IMR-90 (cell line): ENCODE measurements around the gene OR1M1. TPM values are rescaled to one million over a fixed set of nuclear protein-coding genes. Genes with fewer than 3 reads are reported as not detected.

ENCODE experiments used
- ATAC-seq: fragments of 200-7000 bp; cut with Tn5 transposase; 2 replicates; pipeline ENCODE4 v1.9.1; 2020; ENCODE audit warnings: low read depth, mild to moderate bottlenecking, moderate library complexity
- BruUV-seq: library from RNA; stranded (reverse); fragments of 400-500 nt; replicated peaks from 2 replicates; lab custom pipeline; 2021; lab: Mats Ljungman, UMichigan
- CTCF ChIA-PET: fragments of 300-600 bp; formaldehyde crosslinking; extraction: SDS; loops from one replicate; lab custom pipeline; 2021; ENCODE audit warnings: antibody characterized with exemption; lab: Yijun Ruan, JAX
- POLR2A ChIA-PET: fragments of 300-600 bp; sonication (Branson Sonifier 250); formaldehyde crosslinking; loops from one replicate; lab custom pipeline; 2022; ENCODE audit warnings: antibody characterized with exemption; ENCODE audit not compliant: unreplicated experiment; lab: Charles Lee
- DNase-seq: peaks from one replicate; pipeline ENCODE4 v3.0.0; 2013
- H2AFZ ChIP-seq: replicated peaks from 2 replicates; pipeline ENCODE3; 2013; ENCODE audit warnings: low read length, mild to moderate bottlenecking; ENCODE audit not compliant: poor library complexity
- H2AK5ac ChIP-seq: 2 replicates; pipeline ENCODE4 v1.6.1; 2013; ENCODE audit warnings: low read depth, low read length, inconsistent platforms
- H2AK9ac ChIP-seq: replicated peaks from 2 replicates; pipeline ENCODE3; 2013; ENCODE audit warnings: mild to moderate bottlenecking, low read depth, low read length, moderate library complexity; ENCODE audit not compliant: poor library complexity
- H2BK120ac ChIP-seq: 2 replicates; pipeline ENCODE4 v1.6.1; 2013; ENCODE audit warnings: low read depth, low read length, inconsistent platforms
- H2BK15ac ChIP-seq: 3 replicates; pipeline ENCODE4 v1.6.1; 2013; ENCODE audit warnings: low read depth, low read length, inconsistent platforms
- H2BK20ac ChIP-seq: 2 replicates; pipeline ENCODE4 v1.6.1; 2013; ENCODE audit warnings: low read depth, mild to moderate bottlenecking, inconsistent platforms, low read length, moderate library complexity
- H2BK5ac ChIP-seq: 2 replicates; pipeline ENCODE4 v1.6.1; 2013; ENCODE audit warnings: mild to moderate bottlenecking, low read depth, low read length, inconsistent platforms; ENCODE audit not compliant: poor library complexity, severe bottlenecking
- H3K14ac ChIP-seq: replicated peaks from 2 replicates; pipeline ENCODE4 v1.6.1; 2013; ENCODE audit warnings: low read depth, low read length, inconsistent platforms
- H3K18ac ChIP-seq: 2 replicates; pipeline ENCODE4 v1.6.1; 2013; ENCODE audit warnings: low read depth, low read length, control low read depth
- H3K23ac ChIP-seq: 2 replicates; pipeline ENCODE4 v1.6.1; 2013; ENCODE audit warnings: low read depth, low read length, inconsistent platforms
- H3K27ac ChIP-seq: 2 replicates; pipeline ENCODE4 v1.5.1; 2013; ENCODE audit warnings: mild to moderate bottlenecking, control low read depth, low read length; ENCODE audit not compliant: insufficient read depth
- H3K27me3 ChIP-seq: 2 replicates; pipeline ENCODE4 v1.6.1; 2013; ENCODE audit warnings: low read length; ENCODE audit not compliant: control insufficient read depth, insufficient read depth
- H3K36me3 ChIP-seq: 2 replicates; pipeline ENCODE4 v1.6.1; 2013; ENCODE audit warnings: low read length, mixed read lengths; ENCODE audit not compliant: control insufficient read depth, insufficient read depth
- H3K4ac ChIP-seq: 2 replicates; pipeline ENCODE4 v1.6.1; 2013; ENCODE audit warnings: low read depth, low read length, inconsistent platforms
- H3K4me1 ChIP-seq: 2 replicates; pipeline ENCODE4 v1.6.1; 2013; ENCODE audit warnings: low read length, mixed read lengths; ENCODE audit not compliant: control insufficient read depth, insufficient read depth
- H3K4me2 ChIP-seq: 2 replicates; pipeline ENCODE4 v1.6.1; 2013; ENCODE audit warnings: low read depth, mild to moderate bottlenecking, control low read depth, low read length, moderate library complexity
- H3K4me3 ChIP-seq: 2 replicates; pipeline ENCODE4 v1.5.1; 2013; ENCODE audit warnings: low read depth, mild to moderate bottlenecking, control low read depth, low read length, moderate library complexity; ENCODE audit not compliant: insufficient read depth
- H3K56ac ChIP-seq: 2 replicates; pipeline ENCODE4 v1.6.1; 2013; ENCODE audit warnings: low read length, inconsistent platforms; ENCODE audit not compliant: insufficient read depth; ENCODE audit errors: extremely low read depth
- H3K79me1 ChIP-seq, 2 experiments: 2 replicates each; pipeline ENCODE4 v1.6.1; 2013; ENCODE audit warnings: low read length in 2 of 2, inconsistent platforms in 1 of 2, low read depth in 1 of 2
- H3K9ac ChIP-seq: 2 replicates; pipeline ENCODE4 v1.6.1; 2013; ENCODE audit warnings: low read depth, low read length, control low read depth
- H3K9me1 ChIP-seq: 2 replicates; pipeline ENCODE4 v1.6.1; 2013; ENCODE audit warnings: low read length, inconsistent platforms; ENCODE audit not compliant: insufficient read depth
- H3K9me3 ChIP-seq: 2 replicates; pipeline ENCODE4 v1.6.1; 2013; ENCODE audit warnings: low read length; ENCODE audit not compliant: control insufficient read depth, insufficient read depth
- H4K20me1 ChIP-seq: 2 replicates; pipeline ENCODE4 v1.6.1; 2013; ENCODE audit warnings: low read length, inconsistent platforms; ENCODE audit not compliant: insufficient read depth
- H4K5ac ChIP-seq: 2 replicates; pipeline ENCODE4 v1.6.1; 2013; ENCODE audit warnings: mild to moderate bottlenecking, low read depth, low read length, control low read depth
- H4K8ac ChIP-seq, 2 experiments: 2 replicates each; pipeline ENCODE4 v1.6.1; 2013; ENCODE audit warnings: low read depth in 2 of 2, low read length in 2 of 2, control low read depth in 1 of 2, inconsistent platforms in 1 of 2
- H4K91ac ChIP-seq: 2 replicates; pipeline ENCODE4 v1.6.1; 2013; ENCODE audit warnings: low read depth, low read length, inconsistent platforms; ENCODE audit not compliant: insufficient read depth
- BHLHE40 ChIP-seq: fragments of 150-350 bp; IDR thresholded peaks from 2 replicates; pipeline ENCODE4 v1.6.1; 2016; ENCODE audit warnings: mild to moderate bottlenecking, low read depth, low read length
- CHD1 ChIP-seq: IDR thresholded peaks from 2 replicates; pipeline ENCODE4 v1.6.1; 2012; ENCODE audit warnings: low read depth, low read length, improper control_type of control experiment
- ELK1 ChIP-seq: fragments of 150-350 bp; IDR thresholded peaks from 2 replicates; pipeline ENCODE4 v1.6.1; 2016; ENCODE audit warnings: low read depth, mild to moderate bottlenecking, low read length, moderate library complexity, borderline replicate concordance
- FOS ChIP-seq: fragments of 150-350 bp; IDR thresholded peaks from 2 replicates; pipeline ENCODE4 v1.6.1; 2016; ENCODE audit warnings: low read depth, low read length
- MAFK ChIP-seq: IDR thresholded peaks from 2 replicates; pipeline ENCODE4 v1.6.1; 2012; ENCODE audit warnings: low read depth, low read length, improper control_type of control experiment
- MAZ ChIP-seq: IDR thresholded peaks from 2 replicates; pipeline ENCODE4 v1.6.1; 2012; ENCODE audit warnings: low read depth, mild to moderate bottlenecking, low read length, improper control_type of control experiment, moderate library complexity, borderline replicate concordance
- MXI1 ChIP-seq: IDR thresholded peaks from 2 replicates; pipeline ENCODE4 v1.6.1; 2012; ENCODE audit warnings: low read depth, mild to moderate bottlenecking, low read length, moderate library complexity, borderline replicate concordance
- NFE2L2 ChIP-seq: fragments of 150-350 bp; IDR thresholded peaks from 2 replicates; pipeline ENCODE4 v1.6.1; 2016; ENCODE audit warnings: low read depth, mild to moderate bottlenecking, low read length
- RAD21 ChIP-seq: IDR thresholded peaks from 2 replicates; pipeline ENCODE4 v1.6.1; 2012; ENCODE audit warnings: low read length, improper control_type of control experiment
- RCOR1 ChIP-seq: IDR thresholded peaks from 2 replicates; pipeline ENCODE4 v1.6.1; 2012; ENCODE audit warnings: mild to moderate bottlenecking, low read length, improper control_type of control experiment; ENCODE audit not compliant: insufficient replicate concordance
- RFX5 ChIP-seq: IDR thresholded peaks from 2 replicates; pipeline ENCODE4 v1.8.0; 2012; ENCODE audit warnings: low read depth, mild to moderate bottlenecking, low read length, moderate library complexity
- WGBS, 2 experiments: methylation state at CpG; one replicate each; pipeline versions ENCODE4 v1.1.5 to v1.1.7; 2013; ENCODE audit warnings: missing lambda C conversion rate in 2 of 2; ENCODE audit not compliant: insufficient read length in 1 of 2; ENCODE audit errors: extremely low coverage in 2 of 2; 5-methylcytosine and 5-hydroxymethylcytosine counted together
- dilution Hi-C: fragments of 300-500 bp; cut with HindIII; formaldehyde crosslinking; loops from one replicate; pipeline ENCODE4 v1.14.3; 2018; ENCODE audit warnings: low sequenced_read_pairs; ENCODE audit not compliant: unreplicated experiment
- in situ Hi-C: fragments of 300-500 bp; cut with MboI; formaldehyde crosslinking; loops from 3 replicates; pipeline ENCODE4 v1.14.3; 2019; ENCODE audit warnings: low sequenced_read_pairs, inconsistent platforms, mixed read lengths
- intact Hi-C: fragments of 100-400 bp; cut with micrococcal nuclease; formaldehyde crosslinking; loops from 2 replicates; pipeline ENCODE4 v1.10.0; 2022
- polyA plus RNA-seq, 3 experiments: library from polyadenylated mRNA; depleted of rRNA; stranded (reverse); fragments of >200 nt; gene quantifications; 2 replicates each; pipeline ENCODE4 v1.2.3, GENCODE V29; 2012; ENCODE audit warnings: low replicate concordance in 1 of 3
- total RNA-seq: library from RNA; depleted of rRNA; stranded (reverse); fragments of >200 nt; gene quantifications from 2 replicates; pipeline ENCODE4 v1.2.3, GENCODE V29; 2012

Gene OR1M1
- total and polyA plus RNA-seq, 2 of the 4 experiments (the other 2 are of a cell fraction), result not detected

GRCh38 chr19:9043524-9043923 is 43.3 kb upstream of the OR1M1 start:
- H3K14ac ChIP-seq, result no peak overlapping the region
- H3K9me3 ChIP-seq, result peaks cover 21% of the 10 kb centered on the region
- H2AFZ ChIP-seq, result no peak overlapping the region
- intact Hi-C loops (no loop called here), in situ Hi-C loops (no loop called here), dilution Hi-C loops (no loop called here)
- H4K91ac ChIP-seq, result no peak overlapping the region
- H3K18ac ChIP-seq, result no peak overlapping the region
- no peak overlapping the region for H4K8ac ChIP-seq
- no peak overlapping the region for H4K5ac ChIP-seq
- H4K20me1 ChIP-seq, result no peaks in the 10 kb centered on the region
- H2AK9ac ChIP-seq, result no peak overlapping the region
- H3K23ac ChIP-seq, result no peak overlapping the region
- no peaks in the 10 kb centered on the region for H3K27me3 ChIP-seq
- DNase-seq (no peak), ATAC-seq (no peak)
- no peaks in the 10 kb centered on the region for H3K79me1 ChIP-seq
- TF ChIP-seq MAFK, result no peak
- no peak for TF ChIP-seq NFE2L2
- no peak for TF ChIP-seq RFX5
- no peak for TF ChIP-seq ELK1
- no peak for TF ChIP-seq RAD21
- TF ChIP-seq MXI1, result no peak
- TF ChIP-seq CHD1, result no peak
- no peak for TF ChIP-seq FOS
- TF ChIP-seq MAZ, result no peak
- no peak for TF ChIP-seq BHLHE40
- no peak for TF ChIP-seq RCOR1
- H2BK5ac ChIP-seq, result no peak overlapping the region
- H3K4me3 ChIP-seq, result no peak overlapping the region
- no peak overlapping the region for H2BK15ac ChIP-seq
- no peaks in the 10 kb centered on the region for H3K36me3 ChIP-seq
- no peak overlapping the region for H2BK20ac ChIP-seq
- H3K4me1 ChIP-seq, result no peaks in the 10 kb centered on the region
- H2BK120ac ChIP-seq, result no peak overlapping the region
- POLR2A ChIA-PET, result no interaction called here
- H3K4ac ChIP-seq, result no peak overlapping the region
- no TSS peak for BruUV-seq
- CTCF ChIA-PET, result no interaction called here
- no peak overlapping the region for H3K27ac ChIP-seq
- no peaks in the 10 kb centered on the region for H3K9me1 ChIP-seq
- no peak overlapping the region for H3K56ac ChIP-seq
- WGBS, 2 experiments, result no CpG with 5 or more reads among the region's 5 CpGs
- H3K4me2 ChIP-seq, result no peak overlapping the region
- H2AK5ac ChIP-seq, result no peak overlapping the region
- H3K9ac ChIP-seq, result no peak overlapping the region
